HepG2 (cell line): ENCODE results near the gene PTPN12. TPM values are rescaled to one million over a fixed set of nuclear protein-coding genes. Genes with fewer than 3 reads are reported as not detected.

ENCODE experiments used
- ATF1 ChIP-seq: IDR thresholded peaks from 2 replicates; pipeline ENCODE4 v1.6.1; 2016; ENCODE audit warnings: mild to moderate bottlenecking, control low read depth
- FOXP1 ChIP-seq, 2 experiments: fragments of 450-650 bp in 1 of 2; IDR thresholded peaks; 2 replicates each; pipeline ENCODE4 v1.6.1; 2017 to 2018; ENCODE audit warnings: antibody characterized with exemption in 1 of 2
- GATA4 ChIP-seq: sonication (generic); IDR thresholded peaks from 2 replicates; pipeline ENCODE4 v1.6.1; 2016; ENCODE audit warnings: antibody characterized with exemption, low read depth, borderline replicate concordance
- HOXA9 ChIP-seq: sonication (generic); formaldehyde crosslinking; IDR thresholded peaks from 2 replicates; pipeline ENCODE4 v1.8.1; 2022; ENCODE audit warnings: missing genetic modification reagents, mild to moderate bottlenecking, moderate library complexity, borderline replicate concordance
- KLF11 ChIP-seq: IDR thresholded peaks from 2 replicates; pipeline ENCODE4 v1.6.1; 2016; ENCODE audit warnings: missing compliant biosample characterization
- KLF15 ChIP-seq: sonication (generic); formaldehyde crosslinking; IDR thresholded peaks from 2 replicates; pipeline ENCODE4 v1.8.1; 2023; ENCODE audit warnings: borderline replicate concordance, mild to moderate bottlenecking, inconsistent platforms, missing genetic modification reagents, mixed read lengths
- MTA3 ChIP-seq: sonication (generic); formaldehyde crosslinking; IDR thresholded peaks from 2 replicates; pipeline ENCODE4 v1.4.0; 2020; ENCODE audit warnings: missing genetic modification reagents
- MYNN ChIP-seq: sonication (generic); formaldehyde crosslinking; IDR thresholded peaks from 2 replicates; pipeline ENCODE4 v1.4.0; 2020; ENCODE audit warnings: mild to moderate bottlenecking, low read depth, missing genetic modification reagents
- RBAK ChIP-seq: sonication (generic); formaldehyde crosslinking; IDR thresholded peaks from 2 replicates; pipeline ENCODE4 v1.5.1; 2020; ENCODE audit warnings: mild to moderate bottlenecking, missing genetic modification reagents
- REL ChIP-seq: sonication (generic); formaldehyde crosslinking; conservative IDR thresholded peaks from 2 replicates; pipeline ENCODE4 v1.8.0; 2022; ENCODE audit warnings: mild to moderate bottlenecking, missing genetic modification reagents, moderate library complexity
- SMAD1 ChIP-seq: sonication (generic); formaldehyde crosslinking; IDR thresholded peaks from 2 replicates; pipeline ENCODE4 v1.4.0; 2020; ENCODE audit warnings: missing genetic modification reagents, low read depth, mild to moderate bottlenecking, borderline replicate concordance
- YEATS2 ChIP-seq: sonication (generic); formaldehyde crosslinking; IDR thresholded peaks from 2 replicates; pipeline ENCODE4 v1.4.0; 2020; ENCODE audit warnings: missing genetic modification reagents, borderline replicate concordance
- ZFAT ChIP-seq: sonication (generic); formaldehyde crosslinking; conservative IDR thresholded peaks from 2 replicates; pipeline ENCODE4 v1.8.1; 2023; ENCODE audit warnings: missing genetic modification reagents, inconsistent platforms
- ZFP36 ChIP-seq: fragments of 150-350 bp; IDR thresholded peaks from 2 replicates; pipeline ENCODE4 v1.6.1; 2018; ENCODE audit warnings: borderline replicate concordance, low read length, low read depth; ENCODE audit not compliant: partially characterized antibody
- ZKSCAN8 ChIP-seq: IDR thresholded peaks from 2 replicates; pipeline ENCODE4 v1.6.1; 2016; ENCODE audit warnings: borderline replicate concordance, missing genetic modification reagents, missing compliant biosample characterization
- ZNF10 ChIP-seq: sonication (generic); formaldehyde crosslinking; IDR thresholded peaks from 2 replicates; pipeline ENCODE4 v1.4.0; 2020; ENCODE audit warnings: mild to moderate bottlenecking, low read depth, missing genetic modification reagents, borderline replicate concordance
- ZNF263 ChIP-seq: sonication (generic); formaldehyde crosslinking; IDR thresholded peaks from 2 replicates; pipeline ENCODE4 v1.4.0; 2020; ENCODE audit warnings: missing genetic modification reagents
- ZNF329 ChIP-seq: sonication (generic); formaldehyde crosslinking; IDR thresholded peaks from 2 replicates; pipeline ENCODE4 v1.9.0; 2021; ENCODE audit warnings: low read depth, mild to moderate bottlenecking, missing genetic modification reagents
- ZNF75D ChIP-seq: sonication (generic); formaldehyde crosslinking; IDR thresholded peaks from 2 replicates; pipeline ENCODE4 v1.8.1; 2023; ENCODE audit warnings: missing genetic modification reagents, mild to moderate bottlenecking, borderline replicate concordance
- ZNF781 ChIP-seq: sonication (generic); formaldehyde crosslinking; IDR thresholded peaks from 2 replicates; pipeline ENCODE4 v1.5.1; 2020; ENCODE audit warnings: borderline replicate concordance, mild to moderate bottlenecking, missing genetic modification reagents; ENCODE audit errors: not compliant biosample characterization
- ZSCAN20 ChIP-seq: sonication (generic); formaldehyde crosslinking; IDR thresholded peaks from 2 replicates; pipeline ENCODE4 v1.4.0; 2020; ENCODE audit warnings: missing genetic modification reagents, mild to moderate bottlenecking, borderline replicate concordance
- polyA plus RNA-seq, 8 experiments: library from polyadenylated mRNA; depleted of rRNA in 3 of 8; stranded (reverse) in 7 of 8; unstranded in 1 of 8; fragments of >200 nt; fragmentation: Illumina TruSeq in 4 of 8; extraction: Trizol in 4 of 8; gene quantifications; 2 replicates each; pipeline versions ENCODE4 v1.2.1 to v1.2.3, GENCODE V29; 2011 to 2016; ENCODE audit warnings: low read depth in 4 of 8, missing spikeins in 1 of 8, mixed read lengths in 1 of 8; ENCODE audit not compliant: insufficient read depth in 1 of 8
- total RNA-seq, 5 experiments: library from RNA; depleted of rRNA; stranded (reverse); fragments of >200 nt; fragmentation: Illumina TruSeq; extraction: Trizol; gene quantifications; 2 replicates each; pipeline ENCODE4 v1.2.3, GENCODE V29; 2016; ENCODE audit warnings: low read depth in 1 of 5
- TF ChIP-seq, protein P1 (sequence below): fragments of 450-650 bp; IDR thresholded peaks from 2 replicates; pipeline ENCODE4 v1.6.1; 2017
- TF ChIP-seq, protein P2 (sequence below): sonication (generic); formaldehyde crosslinking; IDR thresholded peaks from 2 replicates; pipeline ENCODE4 v1.5.0; 2020; ENCODE audit warnings: missing genetic modification reagents
- TF ChIP-seq, protein P3 (sequence below): sonication (generic); formaldehyde crosslinking; IDR thresholded peaks from 2 replicates; pipeline ENCODE4 v1.9.0; 2022; ENCODE audit warnings: low read depth, missing genetic modification reagents
- TF ChIP-seq, protein P4 (sequence below): sonication (generic); formaldehyde crosslinking; IDR thresholded peaks from 2 replicates; pipeline ENCODE4 v1.5.0; 2020; ENCODE audit warnings: missing genetic modification reagents

PTPN12 gene
- total and polyA plus RNA-seq, 2 of the 13 experiments (the other 11 are each of a cell fraction or from before 2014, with no cell fraction given): 22.9 to 56.8 TPM

DNA sequence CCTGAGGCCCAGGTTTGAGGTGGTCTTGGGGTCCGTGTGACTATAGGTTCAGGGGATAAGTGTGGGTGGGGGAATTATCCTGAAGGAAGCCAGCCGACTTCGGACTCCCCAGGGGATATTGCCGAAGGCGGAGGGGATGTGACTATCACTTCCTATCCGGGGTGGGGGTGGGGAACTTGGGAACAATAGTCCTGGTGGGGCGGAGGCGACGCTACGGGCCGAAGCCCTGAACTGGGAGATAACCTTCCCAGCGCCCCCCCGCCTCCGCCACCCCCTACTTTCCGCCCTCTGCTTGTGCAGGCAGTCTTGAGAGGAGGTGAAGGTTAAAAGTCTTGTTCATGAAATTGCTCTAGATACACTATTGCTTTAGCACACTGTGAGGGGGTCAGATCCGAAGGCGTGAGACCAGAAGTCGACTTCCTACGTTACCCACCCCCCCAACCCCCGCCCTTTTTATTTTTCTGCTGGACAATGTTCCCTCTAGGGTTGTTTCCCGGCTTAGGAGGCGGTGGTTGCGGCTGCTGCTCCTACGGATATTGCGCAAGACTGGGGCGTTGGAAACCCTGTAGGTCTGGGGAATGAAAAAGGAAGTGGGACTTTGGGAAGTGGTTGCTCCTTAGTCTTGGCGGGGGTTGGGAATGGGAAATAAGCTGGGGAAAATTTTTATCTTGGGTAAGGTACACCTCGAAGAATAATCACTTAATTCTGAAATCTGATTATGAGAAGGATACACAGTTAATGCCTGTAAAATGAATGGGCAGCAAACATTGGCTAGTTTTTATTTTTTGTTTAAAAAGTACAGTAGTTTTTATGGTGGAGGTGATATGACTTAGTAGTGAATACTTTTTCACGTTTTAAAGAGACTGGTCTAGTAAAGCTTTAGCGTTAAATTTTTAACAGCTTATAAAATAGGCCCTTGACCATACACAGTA is 1.5 kb downstream of the PTPN12 start (continued):
- TF ChIP-seq ZFP36: no peak
- no peak for TF ChIP-seq HOXA9 (CRISPR knock-in tag)
- no peak for TF ChIP-seq MYNN (CRISPR knock-in tag)
- TF ChIP-seq ZNF10 (CRISPR knock-in tag): no peak
- no peak for TF ChIP-seq ZNF781 (CRISPR knock-in tag)
- no peak for TF ChIP-seq ZNF329
- TF ChIP-seq, protein P1, sequence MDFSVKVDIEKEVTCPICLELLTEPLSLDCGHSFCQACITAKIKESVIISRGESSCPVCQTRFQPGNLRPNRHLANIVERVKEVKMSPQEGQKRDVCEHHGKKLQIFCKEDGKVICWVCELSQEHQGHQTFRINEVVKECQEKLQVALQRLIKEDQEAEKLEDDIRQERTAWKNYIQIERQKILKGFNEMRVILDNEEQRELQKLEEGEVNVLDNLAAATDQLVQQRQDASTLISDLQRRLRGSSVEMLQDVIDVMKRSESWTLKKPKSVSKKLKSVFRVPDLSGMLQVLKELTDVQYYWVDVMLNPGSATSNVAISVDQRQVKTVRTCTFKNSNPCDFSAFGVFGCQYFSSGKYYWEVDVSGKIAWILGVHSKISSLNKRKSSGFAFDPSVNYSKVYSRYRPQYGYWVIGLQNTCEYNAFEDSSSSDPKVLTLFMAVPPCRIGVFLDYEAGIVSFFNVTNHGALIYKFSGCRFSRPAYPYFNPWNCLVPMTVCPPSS: no peak
- TF ChIP-seq SMAD1 (CRISPR knock-in tag): no peak
- TF ChIP-seq, protein P2, sequence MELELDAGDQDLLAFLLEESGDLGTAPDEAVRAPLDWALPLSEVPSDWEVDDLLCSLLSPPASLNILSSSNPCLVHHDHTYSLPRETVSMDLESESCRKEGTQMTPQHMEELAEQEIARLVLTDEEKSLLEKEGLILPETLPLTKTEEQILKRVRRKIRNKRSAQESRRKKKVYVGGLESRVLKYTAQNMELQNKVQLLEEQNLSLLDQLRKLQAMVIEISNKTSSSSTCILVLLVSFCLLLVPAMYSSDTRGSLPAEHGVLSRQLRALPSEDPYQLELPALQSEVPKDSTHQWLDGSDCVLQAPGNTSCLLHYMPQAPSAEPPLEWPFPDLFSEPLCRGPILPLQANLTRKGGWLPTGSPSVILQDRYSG (CRISPR knock-in tag): no peak
- no peak for TF ChIP-seq ZSCAN20 (CRISPR knock-in tag)
- TF ChIP-seq, protein P3, sequence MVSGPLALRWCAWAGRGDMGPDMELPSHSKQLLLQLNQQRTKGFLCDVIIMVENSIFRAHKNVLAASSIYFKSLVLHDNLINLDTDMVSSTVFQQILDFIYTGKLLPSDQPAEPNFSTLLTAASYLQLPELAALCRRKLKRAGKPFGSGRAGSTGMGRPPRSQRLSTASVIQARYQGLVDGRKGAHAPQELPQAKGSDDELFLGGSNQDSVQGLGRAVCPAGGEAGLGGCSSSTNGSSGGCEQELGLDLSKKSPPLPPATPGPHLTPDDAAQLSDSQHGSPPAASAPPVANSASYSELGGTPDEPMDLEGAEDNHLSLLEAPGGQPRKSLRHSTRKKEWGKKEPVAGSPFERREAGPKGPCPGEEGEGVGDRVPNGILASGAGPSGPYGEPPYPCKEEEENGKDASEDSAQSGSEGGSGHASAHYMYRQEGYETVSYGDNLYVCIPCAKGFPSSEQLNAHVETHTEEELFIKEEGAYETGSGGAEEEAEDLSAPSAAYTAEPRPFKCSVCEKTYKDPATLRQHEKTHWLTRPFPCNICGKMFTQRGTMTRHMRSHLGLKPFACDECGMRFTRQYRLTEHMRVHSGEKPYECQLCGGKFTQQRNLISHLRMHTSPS (CRISPR knock-in tag): no peak
- TF ChIP-seq, protein P4, sequence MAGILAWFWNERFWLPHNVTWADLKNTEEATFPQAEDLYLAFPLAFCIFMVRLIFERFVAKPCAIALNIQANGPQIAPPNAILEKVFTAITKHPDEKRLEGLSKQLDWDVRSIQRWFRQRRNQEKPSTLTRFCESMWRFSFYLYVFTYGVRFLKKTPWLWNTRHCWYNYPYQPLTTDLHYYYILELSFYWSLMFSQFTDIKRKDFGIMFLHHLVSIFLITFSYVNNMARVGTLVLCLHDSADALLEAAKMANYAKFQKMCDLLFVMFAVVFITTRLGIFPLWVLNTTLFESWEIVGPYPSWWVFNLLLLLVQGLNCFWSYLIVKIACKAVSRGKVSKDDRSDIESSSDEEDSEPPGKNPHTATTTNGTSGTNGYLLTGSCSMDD (CRISPR knock-in tag): no peak
- no peak for TF ChIP-seq FOXP1 (IDR thresholded peaks at IDR 0.05)
- TF ChIP-seq FOXP1 (CRISPR knock-in tag; IDR thresholded peaks at IDR 0.05): no peak
- TF ChIP-seq ZKSCAN8 (CRISPR knock-in tag): peak; percentile 27; the same call in 1 of the 2 replicates
- no peak for TF ChIP-seq ZNF75D (CRISPR knock-in tag)
- TF ChIP-seq RBAK (CRISPR knock-in tag): no peak
- no peak for TF ChIP-seq MTA3 (CRISPR knock-in tag)
- no peak for TF ChIP-seq KLF11 (CRISPR knock-in tag)
- TF ChIP-seq GATA4: no peak
- no peak for TF ChIP-seq ZFAT (CRISPR knock-in tag)
- TF ChIP-seq ZNF263: no peak
- no peak for TF ChIP-seq ATF1 (CRISPR knock-in tag)
- TF ChIP-seq REL (CRISPR knock-in tag): no peak
- no peak for TF ChIP-seq KLF15 (CRISPR knock-in tag)
- peak; percentile 33; the same call in 1 of the 2 replicates for TF ChIP-seq YEATS2 (CRISPR knock-in tag)
